GM21447 (cell line): ENCODE results near the gene CALML5.

Experiments used
- ATAC-seq: cut with Tn5 transposase; IDR thresholded peaks from one replicate; pipeline ENCODE4 v1.9.1; 2021; ENCODE audit not compliant: unreplicated experiment

Gene CALML5

GRCh38 chr10:5502061-5502521, 2.7 kb upstream of the CALML5 start:
- no peak for ATAC-seq

- no peak for ATAC-seq
Measured at GRCh38 chr10:5500910-5501309, 1.5 kb upstream of the CALML5 start.

GRCh38 chr10:5500162-5500670, 846 bp upstream of the CALML5 start:
- no peak for ATAC-seq

GRCh38 chr10:5498791-5499492, 428 bp downstream of the CALML5 start:
- no peak for ATAC-seq

GRCh38 chr10:5497948-5498730, 1.2 kb downstream of the CALML5 start:
- no peak for ATAC-seq

- no peak for ATAC-seq
Measured at GRCh38 chr10:5497289-5497688, 2.1 kb downstream of the CALML5 start.

GRCh38 chr10:5496261-5497250, 2.8 kb downstream of the CALML5 start:
- ATAC-seq, result no peak

- no peak for ATAC-seq
Measured at GRCh38 chr10:5494611-5495010, 4.8 kb downstream of the CALML5 start.

GRCh38 chr10:5493691-5494090, 5.7 kb downstream of the CALML5 start:
- ATAC-seq, result no peak

GRCh38 chr10:5492929-5493576, 6.3 kb downstream of the CALML5 start:
- no peak for ATAC-seq

- no peak for ATAC-seq
Measured at GRCh38 chr10:5492322-5492855, 7.0 kb downstream of the CALML5 start.

GRCh38 chr10:5491477-5491876, 7.9 kb downstream of the CALML5 start:
- no peak for ATAC-seq

GRCh38 chr10:5490698-5491464, 8.5 kb downstream of the CALML5 start:
- ATAC-seq, result no peak

GRCh38 chr10:5490032-5490431, 9.3 kb downstream of the CALML5 start:
- ATAC-seq, result no peak

- no peak for ATAC-seq
Measured at GRCh38 chr10:5488272-5489161, 10.9 kb downstream of the CALML5 start.

- ATAC-seq, result no peak
Measured at GRCh38 chr10:5486853-5487235, 12.5 kb downstream of the CALML5 start.

GRCh38 chr10:5485948-5486852, 13.2 kb downstream of the CALML5 start:
- no peak for ATAC-seq
